NT2/D1 (cell line): ENCODE results near the gene IRF3.

Experiments
- SUZ12 ChIP-seq: IDR thresholded peaks from 2 replicates; pipeline ENCODE4 v1.6.1; 2011; ENCODE audit not compliant: insufficient read length, insufficient read depth; ENCODE audit errors: extremely low read depth
- YY1 ChIP-seq: IDR thresholded peaks from 2 replicates; pipeline ENCODE4 v1.6.1; 2011; ENCODE audit not compliant: insufficient read length, insufficient read depth
- ZNF274 ChIP-seq: IDR thresholded peaks from 2 replicates; pipeline ENCODE4 v1.6.1; 2011; ENCODE audit warnings: mild to moderate bottlenecking, low read depth, low read length

- TF ChIP-seq ZNF274 (no peak), YY1 (no peak), SUZ12 (no peak)
These were observed 25.8 kb upstream of the IRF3 start for GRCh38 chr19:49691243-49692146.
